Measurements from ENCODE around the gene NFIB.

DNA sequence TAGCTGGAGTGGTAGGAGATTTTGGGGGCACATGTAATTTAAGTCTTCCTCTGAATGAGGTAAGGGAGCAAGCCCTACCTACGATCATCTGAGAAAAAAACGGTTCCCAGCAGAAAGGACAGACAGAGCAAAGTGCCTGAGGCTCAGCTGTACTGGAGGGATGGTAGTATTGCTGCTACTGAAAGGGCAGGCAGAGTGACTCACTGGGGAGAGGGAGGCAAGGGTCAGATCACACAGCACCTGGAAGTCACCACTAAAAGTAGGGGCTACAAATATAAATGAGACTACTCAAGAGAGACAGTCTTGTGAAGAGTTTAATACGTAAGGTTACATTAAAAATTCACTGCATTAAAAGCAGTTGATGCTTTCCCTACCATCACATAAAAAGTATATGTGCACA, 75.9 kb downstream of the NFIB start:
- no peak for TF ChIP-seq POLR2A (IDR thresholded peaks at IDR 0.05)
- TF ChIP-seq CTCF (IDR thresholded peaks at IDR 0.05) = no peak

All from uterus (tissue), 2 donors.